ENCODE measurements around the gene KLHDC1. TPM values are rescaled to one million over a fixed set of nuclear protein-coding genes. Genes with fewer than 3 reads are reported as not detected.

The KLHDC1 gene
- total and polyA plus RNA-seq, 9 of the 15 experiments (the other 6 are each of a cell fraction or from before 2014, with no cell fraction given), result 0.08 to 0.41 (median 0.18) TPM

- TF ChIP-seq DEAF1 (CRISPR knock-in tag; IDR thresholded peaks at IDR 0.05) (no peak), ZFX (CRISPR knock-in tag; IDR thresholded peaks at IDR 0.05) (peak; percentile 91), CHCHD3 (CRISPR knock-in tag; IDR thresholded peaks at IDR 0.05) (no peak), ZNF165 (CRISPR knock-in tag; IDR thresholded peaks at IDR 0.05; ENCODE audit: borderline replicate concordance) (no peak), POLR2G (IDR thresholded peaks at IDR 0.05; ENCODE audit: low read depth, low read length) (peak; percentile 95), WHSC1 (IDR thresholded peaks at IDR 0.05; ENCODE audit: low read length) (no peak), MAZ (CRISPR knock-in tag; conservative IDR thresholded peaks at IDR 0.05 in 1 of 2, IDR thresholded peaks at IDR 0.05 in 1 of 2) (peak; percentile 68 to 83; a peak in 3 of 4 replicates), CBX2 (IDR thresholded peaks at IDR 0.05; ENCODE audit: insufficient read depth, low read length, poor library complexity, severe bottlenecking) (no peak), XRCC5 (IDR thresholded peaks at IDR 0.05; ENCODE audit: low read depth, low read length) (0 out of 2 replicates have a peak, but pooled peaks have one; percentile 27), POLR2AphosphoS2 (IDR thresholded peaks at IDR 0.05; ENCODE audit: low read length) (no peak), PBX2 (CRISPR knock-in tag; IDR thresholded peaks at IDR 0.05; ENCODE audit: low read depth) (no peak), PBX2 (tag; conservative IDR thresholded peaks at IDR 0.05; ENCODE audit: low read depth) (no peak), BRF1 (IDR thresholded peaks at IDR 0.05; ENCODE audit: borderline replicate concordance, extremely low read depth, insufficient read length) (no peak), RAD51 (IDR thresholded peaks at IDR 0.05; ENCODE audit: borderline replicate concordance, low read depth) (no peak), ZBTB34 (CRISPR knock-in tag; IDR thresholded peaks at IDR 0.05) (no peak), SIN3A (IDR thresholded peaks at IDR 0.05; ENCODE audit: borderline replicate concordance in 2 of 2, control insufficient read depth in 1 of 2, low read depth in 2 of 2, low read length in 2 of 2) (no peak), ZNF217 (CRISPR knock-in tag; IDR thresholded peaks at IDR 0.05) (no peak), HNRNPLL (IDR thresholded peaks at IDR 0.05; ENCODE audit: low read depth, low read length, poor library complexity, severe bottlenecking) (peak; percentile 74), NR2C1 (IDR thresholded peaks at IDR 0.05) (no peak), NR2C1 (tag; IDR thresholded peaks at IDR 0.05) (peak; percentile 45; the same call in 1 of the 2 replicates), ATF7 (IDR thresholded peaks at IDR 0.05) (peak; percentile 32; the same call in 1 of the 2 replicates), ZNF316 (IDR thresholded peaks at IDR 0.05) (no peak), SIRT6 (IDR thresholded peaks at IDR 0.05; ENCODE audit: low read depth, low read length) (no peak)
Observed at GRCh38 chr14:49687942-49688700, 4.8 kb upstream of the KLHDC1 start, which contains the start of gene POLE2 (continued).

Data from K562 (cell line).